Measurements from ENCODE around the gene CAPSL. TPM values are rescaled to one million over a fixed set of nuclear protein-coding genes. Genes with fewer than 3 reads are reported as not detected.

CAPSL gene
- total RNA-seq, 1 experiment from 2014 or later = not detected

GRCh38 chr5:35879649-35880048 lies 58.8 kb downstream of the CAPSL start:
- POLR2A ChIA-PET (ENCODE audit: low non-redundant PET) = no interaction called here

GRCh38 chr5:35879096-35879495 lies 59.3 kb downstream of the CAPSL start:
- POLR2A ChIA-PET (ENCODE audit: low non-redundant PET) = no interaction called here
- H3K4me3 ChIP-seq (ENCODE audit: low read depth, low read length, poor library complexity, severe bottlenecking) = no peak overlapping the region

More at GRCh38 chr5:35879649-35880048, 58.8 kb downstream of the CAPSL start:
- H3K4me1 ChIP-seq (ENCODE audit: insufficient read depth, low read length, poor library complexity, severe bottlenecking) = peaks cover 12% of the 10 kb centered on the region
- intact Hi-C loops (cut with micrococcal nuclease; ENCODE audit: unreplicated experiment) = no loop called here
- H3K9me3 ChIP-seq (ENCODE audit: low read depth, low read length, poor library complexity, severe bottlenecking) = no peaks in the 10 kb centered on the region
- H3K36me3 ChIP-seq (ENCODE audit: insufficient read depth, low read length, poor library complexity, severe bottlenecking) = no peaks in the 10 kb centered on the region
- H3K27me3 ChIP-seq (replicated peaks; ENCODE audit: insufficient read depth, low read depth, low read length, poor library complexity) = no peaks in the 10 kb centered on the region
- no peak overlapping the region for H3K4me3 ChIP-seq (ENCODE audit: low read depth, low read length, poor library complexity, severe bottlenecking)
- no peak overlapping the region for H3K27ac ChIP-seq (ENCODE audit: low read depth, low read length, poor library complexity, severe bottlenecking)
- no TSS peak for BruUV-seq (replicated peaks)
- TF ChIP-seq EZH2 (IDR thresholded peaks at IDR 0.05; ENCODE audit: borderline replicate concordance, low read depth, low read length, poor library complexity, severe bottlenecking) (no peak), CTCF (conservative IDR thresholded peaks at IDR 0.05; ENCODE audit: low read depth, low read length) (no peak)
- CTCF ChIA-PET = no interaction called here
- no peak for DNase-seq (ENCODE audit: low spot score)

GRCh38 chr5:35878079-35878478 lies 60.3 kb downstream of the CAPSL start:
- no peak for DNase-seq (ENCODE audit: low spot score)
- H3K27ac ChIP-seq (ENCODE audit: low read depth, low read length, poor library complexity, severe bottlenecking) = no peak overlapping the region
- H3K36me3 ChIP-seq (ENCODE audit: insufficient read depth, low read length, poor library complexity, severe bottlenecking) = no peaks in the 10 kb centered on the region
- CTCF ChIA-PET = no interaction called here
- POLR2A ChIA-PET (ENCODE audit: low non-redundant PET) = no interaction called here
- no peak for TF ChIP-seq CTCF (conservative IDR thresholded peaks at IDR 0.05; ENCODE audit: low read depth, low read length)
- no peak for TF ChIP-seq EZH2 (IDR thresholded peaks at IDR 0.05; ENCODE audit: borderline replicate concordance, low read depth, low read length, poor library complexity, severe bottlenecking)
- H3K4me3 ChIP-seq (ENCODE audit: low read depth, low read length, poor library complexity, severe bottlenecking) = no peak overlapping the region
- no peaks in the 10 kb centered on the region for H3K27me3 ChIP-seq (replicated peaks; ENCODE audit: insufficient read depth, low read depth, low read length, poor library complexity)
- H3K4me1 ChIP-seq (ENCODE audit: insufficient read depth, low read length, poor library complexity, severe bottlenecking) = no peaks in the 10 kb centered on the region
- no TSS peak for BruUV-seq (replicated peaks)
- intact Hi-C loops (cut with micrococcal nuclease; ENCODE audit: unreplicated experiment) = no loop called here
- H3K9me3 ChIP-seq (ENCODE audit: low read depth, low read length, poor library complexity, severe bottlenecking) = no peaks in the 10 kb centered on the region

More at GRCh38 chr5:35879096-35879495, 59.3 kb downstream of the CAPSL start:
- CTCF ChIA-PET = no interaction called here
- BruUV-seq (replicated peaks) = no TSS peak
- H3K4me1 ChIP-seq (ENCODE audit: insufficient read depth, low read length, poor library complexity, severe bottlenecking) = peaks cover 7% of the 10 kb centered on the region
- no peaks in the 10 kb centered on the region for H3K36me3 ChIP-seq (ENCODE audit: insufficient read depth, low read length, poor library complexity, severe bottlenecking)
- DNase-seq (ENCODE audit: low spot score) = no peak
- H3K27me3 ChIP-seq (replicated peaks; ENCODE audit: insufficient read depth, low read depth, low read length, poor library complexity) = no peaks in the 10 kb centered on the region
- no peaks in the 10 kb centered on the region for H3K9me3 ChIP-seq (ENCODE audit: low read depth, low read length, poor library complexity, severe bottlenecking)
- TF ChIP-seq CTCF (conservative IDR thresholded peaks at IDR 0.05; ENCODE audit: low read depth, low read length) (no peak), EZH2 (IDR thresholded peaks at IDR 0.05; ENCODE audit: borderline replicate concordance, low read depth, low read length, poor library complexity, severe bottlenecking) (no peak)
- intact Hi-C loops (cut with micrococcal nuclease; ENCODE audit: unreplicated experiment) = no loop called here
- H3K27ac ChIP-seq (ENCODE audit: low read depth, low read length, poor library complexity, severe bottlenecking) = no peak overlapping the region

Data from A673 (cell line).